Rectal smooth muscle tissue (tissue), 1 donor: ENCODE data around the gene CACNA1H.
"Not testable (repeated sequence)": the region's sequence is repeated elsewhere in the genome, so short reads cannot be mapped to it uniquely, and the experiment has no call there.

Experiments
- H3K27ac ChIP-seq: one replicate; pipeline ENCODE4 v1.7.0; 2013; ENCODE audit warnings: low read depth, low read length, inconsistent platforms
- H3K27me3 ChIP-seq: one replicate; pipeline ENCODE4 v1.7.0; 2013; ENCODE audit warnings: low read length; ENCODE audit not compliant: control insufficient read depth, insufficient read depth
- H3K36me3 ChIP-seq: one replicate; pipeline ENCODE4 v1.7.0; 2013; ENCODE audit warnings: low read length; ENCODE audit not compliant: control insufficient read depth, insufficient read depth
- H3K4me1 ChIP-seq: one replicate; pipeline ENCODE4 v1.7.0; 2013; ENCODE audit warnings: low read length; ENCODE audit not compliant: control insufficient read depth, insufficient read depth
- H3K4me3 ChIP-seq: one replicate; pipeline ENCODE4 v1.7.0; 2013; ENCODE audit warnings: low read length
- H3K9ac ChIP-seq: one replicate; pipeline ENCODE4 v1.7.0; 2013; ENCODE audit warnings: low read length

The CACNA1H gene

GRCh38 chr16:1177053-1177452, 24.1 kb downstream of the CACNA1H start:
- no peaks in the 10 kb centered on the region for H3K27me3 ChIP-seq
- peak overlapping the region; percentile 98 for H3K27ac ChIP-seq
- peaks cover 38% of the 10 kb centered on the region for H3K4me1 ChIP-seq
- no peaks in the 10 kb centered on the region for H3K36me3 ChIP-seq
- H3K9ac ChIP-seq = no peak overlapping the region
- no peak overlapping the region for H3K4me3 ChIP-seq

DNA sequence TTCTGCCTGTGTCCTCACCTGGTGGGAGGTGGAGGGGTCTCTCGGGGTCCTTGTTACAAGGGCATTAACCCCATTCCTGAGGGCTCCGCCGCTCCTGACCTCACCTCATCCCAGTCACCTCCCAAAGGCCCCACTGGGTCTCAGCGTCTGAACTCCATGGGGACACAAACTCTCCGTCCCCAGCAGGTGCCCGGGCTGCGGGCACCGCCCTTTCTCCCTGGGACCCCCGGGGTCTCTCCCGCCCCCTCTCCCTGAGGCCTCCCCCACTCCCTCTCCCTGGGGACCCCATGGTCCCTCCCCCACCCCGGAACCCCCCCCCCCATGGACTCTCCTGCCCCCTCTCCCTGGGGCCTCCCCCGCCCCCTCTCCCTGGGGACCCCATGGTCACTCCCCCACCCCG, 24.8 kb downstream of the CACNA1H start:
- Histone ChIP-seq H3K9ac (no peak overlapping the region), H3K4me3 (no peak overlapping the region), H3K4me1 (peaks cover 42% of the 10 kb centered on the region), H3K27me3 (no peaks in the 10 kb centered on the region), H3K36me3 (no peaks in the 10 kb centered on the region), H3K27ac (peak overlapping the region; percentile 71)

- H3K27me3 ChIP-seq = no peaks in the 10 kb centered on the region
- no peak overlapping the region for H3K4me3 ChIP-seq
These were observed 25.5 kb downstream of the CACNA1H start for GRCh38 chr16:1178295-1178910.

DNA sequence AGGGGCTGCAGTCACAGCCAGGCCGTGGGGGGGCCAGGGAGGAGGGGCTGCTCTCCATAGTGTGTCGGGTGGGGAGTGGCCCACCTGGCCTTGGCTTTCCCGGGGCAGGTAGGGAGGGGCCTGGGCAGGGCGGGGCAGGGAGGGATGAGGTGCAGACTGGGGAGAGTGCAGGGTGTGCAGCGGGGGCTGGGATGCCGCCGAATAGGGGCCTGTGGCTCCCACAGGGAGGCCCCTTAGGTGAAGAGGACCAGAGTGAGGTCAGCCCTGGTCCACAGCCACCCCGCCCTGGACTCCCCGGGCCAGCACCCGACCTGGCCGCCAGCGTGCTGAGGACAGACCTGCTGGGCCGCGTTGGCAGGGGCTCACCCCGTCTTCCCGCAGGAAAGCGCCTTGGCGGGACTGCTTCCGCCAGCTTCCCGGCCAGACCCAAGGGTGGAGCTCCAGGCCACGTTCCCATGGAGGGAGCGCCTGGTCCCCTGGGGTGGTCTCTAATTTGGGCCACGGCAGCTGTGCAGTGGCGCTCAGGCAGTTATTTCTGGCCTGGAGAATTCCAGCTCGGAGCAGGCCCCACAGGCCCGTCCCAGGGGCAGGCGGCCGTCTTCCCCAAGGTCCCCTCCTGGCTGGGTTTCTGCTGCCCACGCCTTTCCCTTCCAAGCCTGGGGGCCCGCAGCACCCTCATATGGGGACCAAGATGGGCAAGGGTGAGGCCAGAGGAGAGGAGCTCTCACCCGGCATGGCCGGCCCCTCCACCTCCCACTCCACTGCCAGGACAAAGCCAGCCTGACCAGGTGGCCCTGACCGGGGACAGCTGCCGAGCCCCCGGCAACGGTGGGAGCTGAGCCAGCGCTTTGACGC, 27.9 kb downstream of the CACNA1H start:
- Histone ChIP-seq H3K27ac (peak overlapping the region; percentile 97), H3K36me3 (no peaks in the 10 kb centered on the region), H3K4me3 (no peak overlapping the region), H3K9ac (peak overlapping the region; percentile 30), H3K4me1 (peaks cover 39% of the 10 kb centered on the region), H3K27me3 (no peaks in the 10 kb centered on the region)

More at GRCh38 chr16:1178295-1178910, 25.5 kb downstream of the CACNA1H start:
- Histone ChIP-seq H3K27ac (peak overlapping the region; percentile 61), H3K9ac (no peak overlapping the region), H3K36me3 (no peaks in the 10 kb centered on the region), H3K4me1 (peaks cover 40% of the 10 kb centered on the region)

GRCh38 chr16:1181404-1182315, 28.8 kb downstream of the CACNA1H start:
- Histone ChIP-seq H3K27ac (peak overlapping the region; percentile 97), H3K4me3 (peak overlapping the region; percentile 1), H3K27me3 (no peaks in the 10 kb centered on the region), H3K9ac (no peak overlapping the region), H3K36me3 (no peaks in the 10 kb centered on the region), H3K4me1 (peaks cover 38% of the 10 kb centered on the region)

DNA sequence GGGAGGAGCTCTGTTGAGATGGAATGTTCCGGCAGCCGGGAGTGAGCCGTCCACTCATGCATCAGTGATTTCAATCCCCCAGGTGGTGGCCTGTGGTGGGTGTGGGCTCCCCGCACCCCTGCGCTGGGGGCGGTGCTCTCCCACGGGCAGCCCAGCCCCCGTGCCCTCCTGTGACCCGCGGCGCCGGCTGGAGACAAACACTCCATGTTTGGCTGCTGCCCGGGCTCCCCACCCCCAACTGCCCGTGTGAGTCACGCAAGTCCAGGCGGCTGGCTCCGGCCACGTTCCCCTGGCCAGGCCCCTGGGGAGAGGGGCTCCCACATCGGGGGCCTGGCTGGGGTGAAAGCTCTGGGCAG, 29.4 kb downstream of the CACNA1H start:
- H3K4me1 ChIP-seq = peaks cover 38% of the 10 kb centered on the region
- H3K27ac ChIP-seq = peak overlapping the region; percentile 97
- no peak overlapping the region for H3K9ac ChIP-seq
- H3K27me3 ChIP-seq = no peaks in the 10 kb centered on the region
- H3K36me3 ChIP-seq = no peaks in the 10 kb centered on the region
- peak overlapping the region; percentile 29 for H3K4me3 ChIP-seq

DNA sequence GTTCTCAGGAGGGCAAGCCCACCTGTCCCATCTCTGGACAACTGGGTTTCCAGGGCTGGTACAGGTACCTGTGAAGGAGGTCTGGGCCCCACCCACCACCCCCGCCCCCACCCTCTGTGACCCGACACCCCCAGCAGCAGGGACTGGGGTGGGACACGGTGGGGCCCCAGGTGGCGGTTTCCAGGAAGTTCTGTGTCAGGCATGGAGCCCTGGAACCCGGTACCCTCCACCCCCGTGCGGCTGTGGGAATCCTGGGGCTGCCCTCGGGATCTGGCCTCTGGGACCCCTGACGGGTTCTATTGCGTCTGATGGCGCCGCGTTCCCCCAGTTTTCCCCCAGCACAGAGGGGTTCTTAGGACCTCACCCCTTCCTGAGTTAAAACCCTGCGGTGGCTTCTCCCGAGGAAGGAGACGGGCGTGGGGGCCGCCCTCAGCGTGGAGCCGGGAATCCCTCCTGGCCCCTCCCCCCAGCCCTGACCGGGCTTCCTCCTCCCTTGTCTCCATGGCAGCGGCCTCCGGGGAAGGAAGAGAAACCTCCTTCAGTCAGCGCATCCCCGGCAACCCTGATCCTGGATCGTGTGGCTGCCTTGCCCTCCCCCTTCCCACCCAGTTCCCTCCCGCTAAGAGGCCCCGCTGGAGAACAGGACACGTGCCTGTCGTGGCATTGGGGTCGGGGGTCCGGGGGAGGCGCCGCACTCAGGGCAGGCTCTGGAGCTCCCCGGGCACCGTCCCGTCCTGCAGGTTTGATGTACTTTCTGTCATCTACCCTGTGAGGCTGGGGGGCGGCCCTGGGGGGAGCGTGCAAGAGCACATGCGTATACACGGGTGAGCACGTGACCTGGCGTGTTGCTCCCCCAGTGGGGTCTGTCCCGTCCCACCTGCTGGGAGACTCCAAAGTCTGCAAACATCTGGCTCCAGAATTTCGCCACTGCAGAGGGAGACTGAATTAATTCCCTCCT, 30.3 kb downstream of the CACNA1H start:
- H3K4me3 ChIP-seq = peak overlapping the region; percentile 15
- no peaks in the 10 kb centered on the region for H3K27me3 ChIP-seq
- H3K36me3 ChIP-seq = no peaks in the 10 kb centered on the region
- peak overlapping the region; percentile 97 for H3K27ac ChIP-seq
- H3K4me1 ChIP-seq = peaks cover 38% of the 10 kb centered on the region
- H3K9ac ChIP-seq = no peak overlapping the region

- Histone ChIP-seq H3K4me3 (no peak overlapping the region), H3K4me1 (peaks cover 38% of the 10 kb centered on the region), H3K27ac (peak overlapping the region; percentile 97), H3K27me3 (no peaks in the 10 kb centered on the region), H3K36me3 (no peaks in the 10 kb centered on the region), H3K9ac (no peak overlapping the region)
These were observed 31.4 kb downstream of the CACNA1H start for GRCh38 chr16:1184156-1184868.

GRCh38 chr16:1184980-1185379, 32.1 kb downstream of the CACNA1H start:
- Histone ChIP-seq H3K36me3 (no peaks in the 10 kb centered on the region), H3K27me3 (no peaks in the 10 kb centered on the region), H3K27ac (peak overlapping the region; percentile 97), H3K9ac (no peak overlapping the region), H3K4me1 (peaks cover 37% of the 10 kb centered on the region), H3K4me3 (no peak overlapping the region)

GRCh38 chr16:1185460-1186207, 32.7 kb downstream of the CACNA1H start:
- not testable (repeated sequence) for H3K36me3 ChIP-seq, H3K27me3 ChIP-seq, H3K4me3 ChIP-seq, H3K9ac ChIP-seq
- Histone ChIP-seq H3K27ac (peak overlapping the region; percentile 97), H3K4me1 (peaks cover 33% of the 10 kb centered on the region)
